ES-I3 (cell line): ENCODE data around the gene COMMD1.
"Not testable (repeated sequence)": the region's sequence is repeated elsewhere in the genome, so short reads cannot be mapped to it uniquely, and the experiment has no call there.

ENCODE experiments used
- H3K36me3 ChIP-seq: 2 replicates; pipeline ENCODE4 v1.6.1; 2013; ENCODE audit warnings: mild to moderate bottlenecking, low read length, control low read depth, moderate library complexity; ENCODE audit not compliant: insufficient read depth
- H3K4me1 ChIP-seq: 2 replicates; pipeline ENCODE4 v1.6.1; 2013; ENCODE audit warnings: mild to moderate bottlenecking, control low read depth, low read length; ENCODE audit not compliant: insufficient read depth
- H3K9ac ChIP-seq: 2 replicates; pipeline ENCODE4 v1.6.1; 2013; ENCODE audit warnings: low read depth, mild to moderate bottlenecking, low read length, moderate library complexity
- H3K9me3 ChIP-seq: 2 replicates; pipeline ENCODE4 v1.6.1; 2013; ENCODE audit warnings: mild to moderate bottlenecking, low read length, moderate library complexity; ENCODE audit not compliant: control insufficient read depth, insufficient read depth

The COMMD1 gene

DNA sequence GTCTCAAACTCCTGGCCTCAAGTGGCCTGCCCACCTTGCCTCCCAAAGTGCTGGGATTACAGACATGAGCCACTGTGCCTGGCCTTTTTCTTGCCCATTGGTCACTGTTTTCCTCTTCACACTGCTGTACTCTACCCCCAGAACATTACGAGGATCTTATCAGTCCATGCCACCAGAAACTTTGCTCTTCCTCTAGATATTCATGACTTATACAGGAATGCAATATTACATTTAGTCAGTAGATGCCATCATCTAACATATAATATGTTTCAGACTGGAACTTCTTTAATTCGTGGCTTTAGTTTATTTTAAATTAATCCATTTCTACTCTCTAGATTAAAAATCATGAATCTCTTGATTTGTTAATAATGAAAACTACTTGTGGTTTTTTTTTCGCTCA lies 135.5 kb downstream of the COMMD1 start:
- Histone ChIP-seq H3K9ac (no peak overlapping the region), H3K36me3 (no peaks in the 10 kb centered on the region; the same call in 1 of the 2 replicates), H3K9me3 (peaks cover 4% of the 10 kb centered on the region), H3K4me1 (peaks cover 5% of the 10 kb centered on the region; the same call in 1 of the 2 replicates)

GRCh38 chr2:62041701-62042385 lies 136.4 kb downstream of the COMMD1 start:
- not testable (repeated sequence) for H3K4me1 ChIP-seq, H3K9me3 ChIP-seq, H3K9ac ChIP-seq, H3K36me3 ChIP-seq

DNA sequence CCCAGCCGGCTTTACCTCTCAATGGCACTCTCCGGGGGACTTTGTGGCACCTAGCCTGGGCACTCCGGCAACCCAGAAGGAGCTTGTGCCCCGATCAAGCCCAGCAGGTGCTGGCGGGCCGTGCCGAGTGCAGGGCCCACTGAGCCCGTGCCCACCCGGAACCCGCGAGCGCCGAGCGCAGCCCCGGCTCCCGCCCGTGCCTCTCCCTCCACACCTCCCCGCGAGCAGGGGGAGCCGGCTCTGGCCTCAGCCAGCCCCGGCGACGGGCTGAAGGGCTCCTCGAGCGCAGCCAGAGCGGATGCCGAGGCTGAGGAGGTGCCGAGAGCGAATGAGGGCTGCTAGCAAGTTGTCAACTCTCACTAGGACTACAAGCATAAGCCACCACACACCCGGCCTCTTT lies 136.9 kb downstream of the COMMD1 start:
- H3K9me3 ChIP-seq = peaks cover 4% of the 10 kb centered on the region
- H3K9ac ChIP-seq = no peak overlapping the region
- H3K36me3 ChIP-seq = no peaks in the 10 kb centered on the region; the same call in 1 of the 2 replicates
- H3K4me1 ChIP-seq = no peaks in the 10 kb centered on the region

DNA sequence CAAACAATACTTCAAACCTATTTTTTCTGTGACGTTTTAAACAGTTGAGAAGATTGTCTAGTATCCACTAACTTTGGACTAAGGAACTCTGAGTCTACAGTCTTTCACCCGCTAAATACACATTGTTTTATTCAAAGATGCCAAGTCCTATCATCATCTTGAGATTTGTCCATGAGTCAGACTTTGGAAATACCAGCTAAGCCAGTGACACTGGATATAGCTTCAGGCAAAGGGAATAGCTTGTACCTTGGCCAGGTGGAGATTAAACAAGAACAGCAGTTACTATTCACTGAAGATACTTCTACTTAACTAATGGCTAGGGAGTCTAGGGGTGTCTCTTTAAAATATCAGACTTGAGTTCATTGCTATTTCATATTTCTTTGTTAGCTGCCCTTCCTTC lies 137.5 kb downstream of the COMMD1 start:
- H3K9me3 ChIP-seq = peaks cover 4% of the 10 kb centered on the region
- no peaks in the 10 kb centered on the region; the same call in 1 of the 2 replicates for H3K36me3 ChIP-seq
- H3K9ac ChIP-seq = no peak overlapping the region

GRCh38 chr2:62045017-62045543 lies 139.6 kb downstream of the COMMD1 start:
- Histone ChIP-seq H3K9me3 (peaks cover 4% of the 10 kb centered on the region), H3K36me3 (no peaks in the 10 kb centered on the region; the same call in 1 of the 2 replicates), H3K9ac (no peak overlapping the region), H3K4me1 (peaks cover 10% of the 10 kb centered on the region)

More for the DNA sequence above, 137.5 kb downstream of the COMMD1 start:
- H3K4me1 ChIP-seq = no peaks in the 10 kb centered on the region

DNA sequence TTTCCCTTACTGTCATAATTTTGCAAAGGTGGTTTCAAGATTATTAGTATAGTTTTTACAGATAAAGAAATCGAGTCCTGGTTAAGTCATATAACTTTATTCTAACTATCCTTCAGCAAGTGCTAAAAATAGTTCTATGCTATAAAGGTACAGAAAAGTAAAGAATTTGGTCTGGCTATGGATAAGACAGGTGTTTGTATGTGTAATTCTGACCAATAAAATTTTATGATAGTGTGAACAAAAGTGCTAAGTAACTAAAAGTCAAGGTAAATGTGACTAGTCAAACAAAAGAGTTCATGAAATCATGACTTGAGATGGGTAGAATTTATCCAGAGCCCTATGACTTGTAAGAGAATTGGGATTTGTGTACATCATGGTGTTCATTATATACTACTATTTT lies 140.7 kb downstream of the COMMD1 start:
- Histone ChIP-seq H3K4me1 (peaks cover 18% of the 10 kb centered on the region), H3K36me3 (no peaks in the 10 kb centered on the region; the same call in 1 of the 2 replicates), H3K9ac (no peak overlapping the region), H3K9me3 (peaks cover 4% of the 10 kb centered on the region)

GRCh38 chr2:62050456-62051045 lies 145.1 kb downstream of the COMMD1 start:
- Histone ChIP-seq H3K4me1 (peaks cover 27% of the 10 kb centered on the region), H3K9me3 (no peaks in the 10 kb centered on the region), H3K36me3 (no peaks in the 10 kb centered on the region), H3K9ac (no peak overlapping the region)

GRCh38 chr2:62054029-62054791 lies 148.7 kb downstream of the COMMD1 start:
- Histone ChIP-seq H3K36me3 (no peaks in the 10 kb centered on the region), H3K9ac (no peak overlapping the region), H3K4me1 (peaks cover 25% of the 10 kb centered on the region), H3K9me3 (no peaks in the 10 kb centered on the region)

GRCh38 chr2:62054916-62055450 lies 149.5 kb downstream of the COMMD1 start:
- no peaks in the 10 kb centered on the region for H3K9me3 ChIP-seq
- no peaks in the 10 kb centered on the region for H3K36me3 ChIP-seq
- H3K9ac ChIP-seq = no peak overlapping the region
- peaks cover 18% of the 10 kb centered on the region for H3K4me1 ChIP-seq

DNA sequence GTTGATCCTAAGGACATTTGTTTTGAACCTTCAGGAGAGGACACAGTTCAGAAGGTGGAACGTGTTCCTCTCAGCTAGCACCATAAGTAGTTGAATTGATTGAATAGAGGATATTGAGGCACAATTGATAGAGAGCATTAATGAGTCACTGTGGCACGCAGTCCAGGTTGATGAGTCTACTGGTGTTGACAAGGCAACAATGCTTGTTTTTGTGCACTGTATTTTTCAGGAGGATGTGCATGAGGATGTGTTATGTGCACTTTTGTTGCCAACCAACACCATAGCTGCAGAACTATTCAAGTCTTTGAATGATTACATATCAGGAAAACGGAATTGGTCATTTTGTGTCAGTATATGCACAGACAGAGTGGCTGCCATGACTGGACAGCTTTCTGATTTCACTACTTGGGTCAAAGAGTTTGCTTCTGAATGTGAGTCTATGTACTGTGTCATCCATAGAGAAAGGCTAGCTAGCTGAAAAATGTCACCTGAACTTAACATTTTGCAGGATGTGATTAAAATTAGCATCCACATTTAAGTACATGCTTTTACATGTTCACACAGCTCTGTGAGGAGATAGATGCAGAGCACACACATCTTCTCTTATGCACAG lies 150.4 kb downstream of the COMMD1 start:
- peaks cover 10% of the 10 kb centered on the region for H3K4me1 ChIP-seq
- H3K9me3 ChIP-seq = no peaks in the 10 kb centered on the region
- no peak overlapping the region for H3K9ac ChIP-seq
- no peaks in the 10 kb centered on the region for H3K36me3 ChIP-seq

GRCh38 chr2:62056341-62056740 lies 150.9 kb downstream of the COMMD1 start:
- Histone ChIP-seq H3K36me3 (no peaks in the 10 kb centered on the region), H3K9ac (no peak overlapping the region), H3K9me3 (no peaks in the 10 kb centered on the region), H3K4me1 (peaks cover 7% of the 10 kb centered on the region)

- Histone ChIP-seq H3K9me3 (no peaks in the 10 kb centered on the region), H3K9ac (no peak overlapping the region), H3K36me3 (no peaks in the 10 kb centered on the region), H3K4me1 (no peaks in the 10 kb centered on the region)
Observed at GRCh38 chr2:62065243-62065642, 159.8 kb downstream of the COMMD1 start.

DNA sequence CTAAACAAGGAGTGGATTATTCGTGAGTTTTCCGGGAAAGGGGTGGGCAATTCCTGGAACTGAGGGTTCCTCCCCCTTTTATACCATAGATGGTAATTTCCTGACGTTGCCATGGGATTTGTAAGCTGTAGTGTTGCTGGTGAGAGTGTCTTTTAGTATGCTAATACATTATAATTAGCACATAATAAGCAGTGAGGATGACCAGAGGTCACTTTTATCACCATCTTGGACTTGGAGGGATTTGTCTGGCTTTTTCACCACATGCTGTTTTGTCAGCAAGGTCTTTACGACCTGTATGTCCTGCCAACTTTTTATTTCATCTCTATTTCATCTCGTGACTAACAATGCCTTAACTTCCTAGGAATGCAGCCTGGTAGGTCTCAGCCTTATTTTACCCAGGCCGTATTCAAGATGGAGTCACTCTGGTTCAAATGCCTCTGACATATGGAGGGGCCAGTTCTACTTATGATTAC lies 165.7 kb downstream of the COMMD1 start:
- Histone ChIP-seq H3K9me3 (peaks cover 11% of the 10 kb centered on the region; the same call in 1 of the 2 replicates), H3K4me1 (peaks cover 14% of the 10 kb centered on the region), H3K9ac (no peak overlapping the region), H3K36me3 (no peaks in the 10 kb centered on the region; the same call in 1 of the 2 replicates)
